Keratinocyte (primary cell): ENCODE results near the gene THOC2.

ENCODE experiments used
- EZH2 ChIP-seq: IDR thresholded peaks from one replicate; pipeline ENCODE4 v1.6.1; 2012; ENCODE audit warnings: inconsistent platforms, mild to moderate bottlenecking, low read length, moderate library complexity
- TF ChIP-seq, protein P1 (sequence below), 3 experiments: IDR thresholded peaks in 1 of 3; conservative IDR thresholded peaks in 1 of 3; optimal IDR thresholded peaks in 1 of 3; 2 replicates in 2 of 3; 3 replicates in 1 of 3; pipeline versions ENCODE3 to v1.5.1; 2011; ENCODE audit warnings: low read length in 3 of 3, mild to moderate bottlenecking in 3 of 3, moderate library complexity in 2 of 3, control low read depth in 1 of 3, inconsistent platforms in 1 of 3; ENCODE audit not compliant: insufficient read depth in 2 of 3; ENCODE audit errors: extremely low read depth in 1 of 3

DNA sequence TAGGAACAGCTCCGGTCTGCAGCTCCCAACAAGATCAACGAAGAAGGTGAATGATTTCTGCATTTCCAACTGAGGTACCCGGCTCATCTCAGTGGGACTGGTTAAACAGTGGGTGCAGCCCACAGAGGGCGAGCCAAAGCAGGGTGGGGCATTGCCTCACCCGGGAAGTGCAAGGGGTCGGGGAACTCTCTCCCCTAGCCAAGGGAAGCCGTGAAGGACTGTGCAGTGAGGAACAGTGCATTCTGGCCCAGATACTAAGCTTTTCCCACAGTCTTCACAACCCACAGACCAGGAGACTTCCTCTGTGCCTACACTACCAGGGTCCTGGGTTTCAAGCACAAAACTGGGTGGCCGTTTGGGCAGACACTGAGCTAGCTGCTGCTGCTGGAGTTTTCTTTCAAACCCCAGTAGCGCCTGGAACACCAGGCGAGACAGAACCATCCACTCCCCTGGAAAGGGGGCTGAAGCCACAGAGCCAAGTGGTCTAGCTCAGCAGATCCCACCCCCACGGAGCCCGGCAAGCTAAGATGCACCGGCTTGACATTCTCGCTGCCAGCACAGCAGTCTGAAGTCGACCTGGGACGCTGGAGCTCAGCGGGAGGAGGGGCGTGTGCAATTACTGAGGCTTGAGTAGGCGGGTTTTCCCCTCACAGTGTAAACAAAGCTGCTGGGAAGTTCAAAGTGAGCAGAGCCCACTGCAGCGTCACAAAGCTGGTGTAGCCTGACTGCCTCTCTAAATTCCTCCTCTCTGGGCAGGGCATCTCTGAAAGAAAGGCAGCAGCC is 84.6 kb downstream of the THOC2 start:
- TF ChIP-seq, protein P1, sequence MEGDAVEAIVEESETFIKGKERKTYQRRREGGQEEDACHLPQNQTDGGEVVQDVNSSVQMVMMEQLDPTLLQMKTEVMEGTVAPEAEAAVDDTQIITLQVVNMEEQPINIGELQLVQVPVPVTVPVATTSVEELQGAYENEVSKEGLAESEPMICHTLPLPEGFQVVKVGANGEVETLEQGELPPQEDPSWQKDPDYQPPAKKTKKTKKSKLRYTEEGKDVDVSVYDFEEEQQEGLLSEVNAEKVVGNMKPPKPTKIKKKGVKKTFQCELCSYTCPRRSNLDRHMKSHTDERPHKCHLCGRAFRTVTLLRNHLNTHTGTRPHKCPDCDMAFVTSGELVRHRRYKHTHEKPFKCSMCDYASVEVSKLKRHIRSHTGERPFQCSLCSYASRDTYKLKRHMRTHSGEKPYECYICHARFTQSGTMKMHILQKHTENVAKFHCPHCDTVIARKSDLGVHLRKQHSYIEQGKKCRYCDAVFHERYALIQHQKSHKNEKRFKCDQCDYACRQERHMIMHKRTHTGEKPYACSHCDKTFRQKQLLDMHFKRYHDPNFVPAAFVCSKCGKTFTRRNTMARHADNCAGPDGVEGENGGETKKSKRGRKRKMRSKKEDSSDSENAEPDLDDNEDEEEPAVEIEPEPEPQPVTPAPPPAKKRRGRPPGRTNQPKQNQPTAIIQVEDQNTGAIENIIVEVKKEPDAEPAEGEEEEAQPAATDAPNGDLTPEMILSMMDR (optimal IDR thresholded peaks at IDR 0.05 in 1 of 3, IDR thresholded peaks at IDR 0.05 in 1 of 3, conservative IDR thresholded peaks at IDR 0.05 in 1 of 3; ENCODE audit: extremely low read depth in 1 of 3, insufficient read depth in 2 of 3, low read length in 3 of 3), result no peak
- TF ChIP-seq EZH2, result no peak
